Measurements from ENCODE around the gene MICAL2. TPM values are rescaled to one million over a fixed set of nuclear protein-coding genes. Genes with fewer than 3 reads are reported as not detected.

Gene MICAL2, protein sequence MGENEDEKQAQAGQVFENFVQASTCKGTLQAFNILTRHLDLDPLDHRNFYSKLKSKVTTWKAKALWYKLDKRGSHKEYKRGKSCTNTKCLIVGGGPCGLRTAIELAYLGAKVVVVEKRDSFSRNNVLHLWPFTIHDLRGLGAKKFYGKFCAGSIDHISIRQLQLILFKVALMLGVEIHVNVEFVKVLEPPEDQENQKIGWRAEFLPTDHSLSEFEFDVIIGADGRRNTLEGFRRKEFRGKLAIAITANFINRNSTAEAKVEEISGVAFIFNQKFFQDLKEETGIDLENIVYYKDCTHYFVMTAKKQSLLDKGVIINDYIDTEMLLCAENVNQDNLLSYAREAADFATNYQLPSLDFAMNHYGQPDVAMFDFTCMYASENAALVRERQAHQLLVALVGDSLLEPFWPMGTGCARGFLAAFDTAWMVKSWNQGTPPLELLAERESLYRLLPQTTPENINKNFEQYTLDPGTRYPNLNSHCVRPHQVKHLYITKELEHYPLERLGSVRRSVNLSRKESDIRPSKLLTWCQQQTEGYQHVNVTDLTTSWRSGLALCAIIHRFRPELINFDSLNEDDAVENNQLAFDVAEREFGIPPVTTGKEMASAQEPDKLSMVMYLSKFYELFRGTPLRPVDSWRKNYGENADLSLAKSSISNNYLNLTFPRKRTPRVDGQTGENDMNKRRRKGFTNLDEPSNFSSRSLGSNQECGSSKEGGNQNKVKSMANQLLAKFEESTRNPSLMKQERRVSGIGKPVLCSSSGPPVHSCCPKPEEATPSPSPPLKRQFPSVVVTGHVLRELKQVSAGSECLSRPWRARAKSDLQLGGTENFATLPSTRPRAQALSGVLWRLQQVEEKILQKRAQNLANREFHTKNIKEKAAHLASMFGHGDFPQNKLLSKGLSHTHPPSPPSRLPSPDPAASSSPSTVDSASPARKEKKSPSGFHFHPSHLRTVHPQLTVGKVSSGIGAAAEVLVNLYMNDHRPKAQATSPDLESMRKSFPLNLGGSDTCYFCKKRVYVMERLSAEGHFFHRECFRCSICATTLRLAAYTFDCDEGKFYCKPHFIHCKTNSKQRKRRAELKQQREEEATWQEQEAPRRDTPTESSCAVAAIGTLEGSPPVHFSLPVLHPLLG
- 197 TPM for total RNA-seq
- long read RNA-seq, partial matches to known transcripts, result 46 of 92 reads
- long read RNA-seq, other reads (novel, unspliced or antisense), result 44 of 92 reads

DNA sequence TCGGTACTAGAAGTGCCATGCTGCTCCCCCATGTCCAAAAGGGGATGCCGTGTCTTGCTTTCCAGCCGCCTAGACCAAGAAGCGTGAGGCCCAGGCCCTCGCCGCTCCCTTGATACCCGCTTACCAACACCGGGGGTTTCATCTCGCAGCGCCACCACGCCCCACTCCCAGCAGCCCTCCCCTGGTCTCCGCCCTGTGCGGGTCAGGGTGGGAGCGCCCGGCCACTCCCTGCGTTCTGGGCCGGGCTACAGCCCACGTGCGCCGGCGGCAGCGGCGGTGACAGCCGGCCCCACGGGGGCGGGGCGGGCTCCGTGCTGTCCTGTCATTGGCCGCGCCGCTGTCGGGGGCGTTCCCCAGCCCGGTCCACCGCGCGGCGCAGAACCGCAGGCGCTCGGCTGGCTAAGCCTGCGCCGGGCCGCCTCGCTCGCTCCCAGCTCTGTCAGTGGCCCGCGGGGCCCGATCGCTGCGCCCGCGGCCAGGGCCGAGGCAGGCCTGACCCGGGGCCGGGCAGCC is at the start of gene MICAL2:
Gene MICAL2, plus strand, starts transcription at position 390 of the 513 bp plus-strand sequence. CDS start 51,566 bp downstream, outside the sequence.
- ATAC-seq, result peak; percentile 97
- TF ChIP-seq, protein P1, sequence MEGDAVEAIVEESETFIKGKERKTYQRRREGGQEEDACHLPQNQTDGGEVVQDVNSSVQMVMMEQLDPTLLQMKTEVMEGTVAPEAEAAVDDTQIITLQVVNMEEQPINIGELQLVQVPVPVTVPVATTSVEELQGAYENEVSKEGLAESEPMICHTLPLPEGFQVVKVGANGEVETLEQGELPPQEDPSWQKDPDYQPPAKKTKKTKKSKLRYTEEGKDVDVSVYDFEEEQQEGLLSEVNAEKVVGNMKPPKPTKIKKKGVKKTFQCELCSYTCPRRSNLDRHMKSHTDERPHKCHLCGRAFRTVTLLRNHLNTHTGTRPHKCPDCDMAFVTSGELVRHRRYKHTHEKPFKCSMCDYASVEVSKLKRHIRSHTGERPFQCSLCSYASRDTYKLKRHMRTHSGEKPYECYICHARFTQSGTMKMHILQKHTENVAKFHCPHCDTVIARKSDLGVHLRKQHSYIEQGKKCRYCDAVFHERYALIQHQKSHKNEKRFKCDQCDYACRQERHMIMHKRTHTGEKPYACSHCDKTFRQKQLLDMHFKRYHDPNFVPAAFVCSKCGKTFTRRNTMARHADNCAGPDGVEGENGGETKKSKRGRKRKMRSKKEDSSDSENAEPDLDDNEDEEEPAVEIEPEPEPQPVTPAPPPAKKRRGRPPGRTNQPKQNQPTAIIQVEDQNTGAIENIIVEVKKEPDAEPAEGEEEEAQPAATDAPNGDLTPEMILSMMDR (IDR thresholded peaks at IDR 0.05), result no peak
- peak within 1 kb of the TSS; percentile 85 for H3K27ac ChIP-seq
- no peaks in the 10 kb centered on the region for H3K9me3 ChIP-seq
- intact Hi-C loops (cut with DNase I), result loop anchor here (10.0 kb wide), 1 partner anchor 55 kb away; no protein-coding TSS in a partner anchor
- H3K36me3 ChIP-seq, result no peaks in the 10 kb centered on the region
- peak within 1 kb of the TSS; percentile 77 for H3K4me3 ChIP-seq
- no peaks in the 10 kb centered on the region for H3K27me3 ChIP-seq
- DNase-seq, result peak; percentile 96
- peaks cover 25% of the 10 kb centered on the region for H3K4me1 ChIP-seq

DNA sequence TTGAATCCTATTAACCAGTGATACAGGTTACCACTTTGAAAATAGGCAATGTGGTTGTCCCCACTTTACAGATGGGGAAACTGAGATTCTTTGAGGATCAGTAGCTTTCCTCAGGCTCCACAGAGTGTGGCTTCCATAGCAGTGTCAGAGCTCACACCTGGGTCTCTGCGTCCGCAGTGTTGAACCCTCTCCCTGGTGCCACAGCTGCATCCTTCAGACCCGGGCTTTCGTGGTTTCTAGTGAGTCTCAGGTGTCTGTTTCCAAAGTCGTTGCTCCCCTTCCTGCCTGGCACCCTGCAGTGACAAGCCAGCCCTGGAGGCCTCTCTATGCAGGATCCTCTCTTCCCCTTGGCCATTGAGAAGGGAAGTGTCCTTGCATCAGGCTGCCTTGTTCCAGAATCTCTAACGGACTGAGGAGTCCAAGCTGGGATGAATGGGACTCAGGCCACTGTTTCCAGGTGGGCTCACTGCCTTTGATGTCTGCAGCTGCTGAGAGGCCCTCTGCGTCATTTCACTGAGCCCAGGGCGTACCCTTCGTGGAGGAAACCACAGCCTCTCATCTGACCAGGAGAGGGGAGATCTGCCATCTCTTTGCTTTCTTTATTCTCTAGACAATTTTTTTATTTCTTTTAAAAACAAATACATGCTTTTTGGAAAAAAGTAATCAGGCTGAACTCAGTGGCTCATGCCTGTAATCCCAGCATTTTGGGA is 48.4 kb upstream of the MICAL2 start:
- H3K36me3 ChIP-seq, result no peaks in the 10 kb centered on the region
- H3K27ac ChIP-seq, result no peak overlapping the region
- intact Hi-C loops (cut with DNase I), result no loop called here
- no peaks in the 10 kb centered on the region for H3K27me3 ChIP-seq
- no peak overlapping the region for H3K4me3 ChIP-seq
- peaks cover 9% of the 10 kb centered on the region for H3K4me1 ChIP-seq
- TF ChIP-seq, protein P1 (IDR thresholded peaks at IDR 0.05), result no peak
- DNase-seq (no peak), ATAC-seq (no peak)
- no peaks in the 10 kb centered on the region for H3K9me3 ChIP-seq

DNA sequence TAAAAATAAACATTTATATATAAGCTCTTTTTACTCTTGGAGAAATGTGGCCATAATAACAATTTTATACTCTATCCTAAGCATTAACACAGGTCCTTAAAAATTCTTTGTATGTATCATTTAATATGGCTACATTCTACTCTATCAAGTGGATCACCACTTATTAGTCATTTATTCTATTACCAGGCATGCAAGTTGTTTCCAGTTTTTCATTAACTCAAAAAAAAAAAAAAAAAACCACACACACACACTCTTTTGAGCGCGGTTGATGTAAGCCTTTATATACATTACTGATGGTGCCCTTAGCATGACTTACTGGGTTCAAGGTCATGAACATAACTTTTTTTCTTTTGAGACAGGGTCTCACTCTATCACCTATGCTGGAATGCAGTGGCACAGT is 47.1 kb upstream of the MICAL2 start:
- H3K27ac ChIP-seq, result no peak overlapping the region
- TF ChIP-seq, protein P1 (IDR thresholded peaks at IDR 0.05), result no peak
- no peak overlapping the region for H3K4me3 ChIP-seq
- no peaks in the 10 kb centered on the region for H3K9me3 ChIP-seq
- DNase-seq, result no peak
- intact Hi-C loops (cut with DNase I), result no loop called here
- no peak for ATAC-seq
- H3K4me1 ChIP-seq, result peaks cover 20% of the 10 kb centered on the region
- no peaks in the 10 kb centered on the region for H3K36me3 ChIP-seq
- no peaks in the 10 kb centered on the region for H3K27me3 ChIP-seq

DNA sequence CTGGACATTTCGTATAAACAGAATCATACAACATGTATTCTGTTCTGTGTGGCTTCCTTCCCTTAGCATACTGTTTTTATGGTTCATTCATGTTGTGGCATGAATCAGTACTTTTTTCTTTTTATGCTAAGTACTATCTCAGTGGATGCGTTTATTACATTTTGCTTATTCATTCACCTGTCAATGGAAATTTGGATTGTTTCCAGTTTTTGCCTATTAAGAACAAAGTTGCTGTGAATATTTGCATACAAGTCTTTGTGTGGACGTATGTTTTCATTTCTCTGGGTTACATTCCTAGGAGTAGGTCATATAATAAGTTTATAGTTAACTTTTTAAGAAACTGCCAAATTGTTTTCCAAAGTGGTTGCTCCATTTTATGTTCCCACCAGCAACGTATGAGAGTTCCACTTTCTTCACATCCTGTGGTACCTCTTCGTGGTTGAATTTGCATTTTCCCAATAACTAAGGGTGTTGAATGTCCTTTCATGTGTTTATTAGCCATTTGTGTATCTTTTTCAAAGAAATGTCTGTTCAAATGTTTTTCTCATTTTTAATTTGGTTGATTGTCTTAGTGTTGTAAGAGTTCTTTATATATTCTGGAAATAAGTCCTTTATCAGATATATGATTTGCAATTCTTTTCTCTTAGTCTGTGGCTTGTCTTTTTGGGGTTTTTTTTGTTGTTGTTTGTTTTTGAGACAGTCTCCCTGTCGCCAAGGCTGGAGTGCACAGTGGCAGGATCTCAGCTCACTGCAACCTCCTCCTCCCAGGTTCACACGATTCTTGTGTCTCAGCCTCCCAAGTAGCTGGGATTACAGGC is 46.0 kb upstream of the MICAL2 start:
- Histone ChIP-seq H3K4me1 (peaks cover 21% of the 10 kb centered on the region), H3K9me3 (no peaks in the 10 kb centered on the region), H3K4me3 (no peak overlapping the region), H3K27me3 (no peaks in the 10 kb centered on the region), H3K27ac (no peak overlapping the region), H3K36me3 (no peaks in the 10 kb centered on the region)
- TF ChIP-seq, protein P1 (IDR thresholded peaks at IDR 0.05), result no peak
- DNase-seq, result no peak
- ATAC-seq, result no peak
- intact Hi-C loops (cut with DNase I), result no loop called here

Measured in upper lobe of right lung (tissue), 1 donor.